OCI-LY1 (cell line): ENCODE results near the gene NELL1.

Experiments
- EZH2 ChIP-seq: fragments of 200-600 bp; sonication (generic), shearing (Covaris generic); IDR thresholded peaks from 2 replicates; pipeline ENCODE4 v1.8.0; 2017; ENCODE audit warnings: borderline replicate concordance, mixed run types, mild to moderate bottlenecking, antibody characterized with exemption, low read length, moderate library complexity, mixed read lengths
- TF ChIP-seq, protein P1 (sequence below): fragments of 200-600 bp; sonication (generic), shearing (Covaris generic); IDR thresholded peaks from 2 replicates; pipeline ENCODE4 v1.5.1; 2017; ENCODE audit warnings: mild to moderate bottlenecking, antibody characterized with exemption, low read length, moderate library complexity, mixed read lengths

DNA sequence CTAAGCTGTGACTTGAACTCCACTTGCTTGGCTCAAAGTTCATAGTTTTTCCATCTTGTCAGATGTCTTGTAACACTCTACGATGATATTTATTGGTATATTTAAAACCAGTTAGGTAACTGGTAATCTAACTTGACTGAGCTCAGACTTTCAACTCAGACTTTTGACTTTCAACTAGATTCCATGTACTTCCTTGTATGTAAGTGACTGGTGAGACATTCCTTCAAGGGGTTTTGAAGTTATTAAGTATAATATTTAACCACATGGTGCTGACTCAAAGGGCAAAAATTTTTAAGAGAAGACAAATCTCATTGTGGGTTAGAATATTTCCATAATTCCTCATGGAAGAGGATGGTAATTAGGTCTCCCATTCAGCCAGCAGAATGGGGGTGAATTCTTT, 892.2 kb downstream of the NELL1 start:
- TF ChIP-seq, protein P1, sequence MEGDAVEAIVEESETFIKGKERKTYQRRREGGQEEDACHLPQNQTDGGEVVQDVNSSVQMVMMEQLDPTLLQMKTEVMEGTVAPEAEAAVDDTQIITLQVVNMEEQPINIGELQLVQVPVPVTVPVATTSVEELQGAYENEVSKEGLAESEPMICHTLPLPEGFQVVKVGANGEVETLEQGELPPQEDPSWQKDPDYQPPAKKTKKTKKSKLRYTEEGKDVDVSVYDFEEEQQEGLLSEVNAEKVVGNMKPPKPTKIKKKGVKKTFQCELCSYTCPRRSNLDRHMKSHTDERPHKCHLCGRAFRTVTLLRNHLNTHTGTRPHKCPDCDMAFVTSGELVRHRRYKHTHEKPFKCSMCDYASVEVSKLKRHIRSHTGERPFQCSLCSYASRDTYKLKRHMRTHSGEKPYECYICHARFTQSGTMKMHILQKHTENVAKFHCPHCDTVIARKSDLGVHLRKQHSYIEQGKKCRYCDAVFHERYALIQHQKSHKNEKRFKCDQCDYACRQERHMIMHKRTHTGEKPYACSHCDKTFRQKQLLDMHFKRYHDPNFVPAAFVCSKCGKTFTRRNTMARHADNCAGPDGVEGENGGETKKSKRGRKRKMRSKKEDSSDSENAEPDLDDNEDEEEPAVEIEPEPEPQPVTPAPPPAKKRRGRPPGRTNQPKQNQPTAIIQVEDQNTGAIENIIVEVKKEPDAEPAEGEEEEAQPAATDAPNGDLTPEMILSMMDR = no peak
- TF ChIP-seq EZH2 = no peak
